Kidney (tissue), 14 donors: Measurements from ENCODE around the gene LOXL1. TPM values are rescaled to one million over a fixed set of nuclear protein-coding genes. Genes with fewer than 3 reads are reported as not detected.

ENCODE experiments used
- DNase-seq, 5 donors: peaks; one replicate each; pipeline ENCODE4 v3.0.0-alpha.2; 2013 to 2020
- FAIRE-seq: peaks from 2 replicates; lab custom pipeline; 2012; peaks lifted over from hg19 to GRCh38; lab: Jason Lieb, UNC
- H3K27ac ChIP-seq, 2 donors: one replicate each; pipeline ENCODE4 v1.7.0; 2013; ENCODE audit warnings: low read depth in 2 of 2, low read length in 2 of 2, inconsistent platforms in 1 of 2
- H3K27me3 ChIP-seq: one replicate; pipeline ENCODE4 v1.7.1; 2013; ENCODE audit warnings: low read length, inconsistent platforms; ENCODE audit not compliant: control insufficient read depth, insufficient read depth
- H3K36me3 ChIP-seq, 3 donors: one replicate each; pipeline versions ENCODE4 v1.7.0 to v1.7.1; 2013; ENCODE audit warnings: low read length in 3 of 3, control low read depth in 1 of 3, inconsistent platforms in 1 of 3; ENCODE audit not compliant: insufficient read depth in 3 of 3, control insufficient read depth in 2 of 3
- H3K4me1 ChIP-seq, 3 donors: one replicate each; pipeline versions ENCODE4 v1.7.0 to v1.7.1; 2013; ENCODE audit warnings: low read length in 3 of 3, inconsistent platforms in 1 of 3, low read depth in 1 of 3; ENCODE audit not compliant: control insufficient read depth in 2 of 3, insufficient read depth in 2 of 3
- H3K4me3 ChIP-seq, 3 donors: one replicate each; pipeline versions ENCODE4 v1.7.0 to v1.8.1; 2013; ENCODE audit warnings: low read length in 3 of 3, control low read depth in 1 of 3, inconsistent platforms in 1 of 3
- H3K9ac ChIP-seq, 3 donors: one replicate each; pipeline versions ENCODE4 v1.7.0 to v1.7.1; 2013; ENCODE audit warnings: low read length in 3 of 3, control low read depth in 1 of 3, inconsistent platforms in 1 of 3
- H3K9me3 ChIP-seq, 3 donors: one replicate each; pipeline versions ENCODE4 v1.7.0 to v1.7.1; 2013; ENCODE audit warnings: low read length in 3 of 3, control low read depth in 1 of 3, inconsistent platforms in 1 of 3; ENCODE audit not compliant: control insufficient read depth in 2 of 3, insufficient read depth in 1 of 3
- CTCF ChIP-seq: IDR thresholded peaks from 3 replicates; pipeline ENCODE4 v1.5.1; 2012; ENCODE audit warnings: mild to moderate bottlenecking, moderate library complexity, borderline replicate concordance; ENCODE audit not compliant: insufficient read depth; ENCODE audit errors: extremely low read depth
- intact Hi-C: fragments of 100-400 bp; cut with DNase I; formaldehyde crosslinking; loops from one replicate; pipeline ENCODE4 v1.11.1; 2022
- polyA plus RNA-seq: library from polyadenylated mRNA; stranded (reverse); fragments of 350-450 nt; fragmentation: Illumina TruSeq; extraction: RNeasy Lipid Tissue Mini Kit (QIAGEN cat#74804); gene quantifications from one replicate; pipeline ENCODE4 v1.2.3, GENCODE V29; 2014; ENCODE audit warnings: low read depth, low replicate concordance; ENCODE audit not compliant: insufficient read depth
- total RNA-seq: library from RNA; stranded (reverse); fragmentation: NEBNext Ultra II Directional; extraction: Animal tissue kit (Norgen Biotek cat#: 25700); gene quantifications from one replicate; pipeline ENCODE4 v1.2.1, GENCODE V29; 2021
- donor health status: control.
- donor health status: control.
- donor health status: control.
- donor health status: control.
- donor health status: control.
- donor health status: DM: yes; HTN: yes; CAD: no.
- donor health status: Normal renal cell carcinoma (clear cell type).

The LOXL1 gene
- total and polyA plus RNA-seq, 2 donors from 2014 or later = 33.2 to 35.1 TPM

- no peaks in the 10 kb centered on the region for H3K36me3 ChIP-seq
- no peaks in the 10 kb centered on the region for H3K4me1 ChIP-seq
- no peak overlapping the region for H3K4me3 ChIP-seq
- FAIRE-seq (no peak), DNase-seq (peak in 1 of 5 donors; percentile 55)
- TF ChIP-seq CTCF = no peak
- no peaks in the 10 kb centered on the region for H3K27me3 ChIP-seq
- no peak overlapping the region for H3K27ac ChIP-seq
- no peak overlapping the region for H3K9ac ChIP-seq
- intact Hi-C loops = no loop called here
- H3K9me3 ChIP-seq = peaks cover 0 to 9% (median 0%) of the 10 kb centered on the region in 3 donors
These were observed 34.6 kb upstream of the LOXL1 start for GRCh38 chr15:73891328-73892315.

GRCh38 chr15:73892446-73893226 lies 33.6 kb upstream of the LOXL1 start:
- no peak overlapping the region for H3K9ac ChIP-seq

GRCh38 chr15:73894133-73894814 lies 32.0 kb upstream of the LOXL1 start:
- no peaks in the 10 kb centered on the region for H3K27me3 ChIP-seq
- H3K36me3 ChIP-seq = no peaks in the 10 kb centered on the region
- no peak overlapping the region for H3K9ac ChIP-seq
- peaks cover 0 to 9% (median 0%) of the 10 kb centered on the region in 3 donors for H3K9me3 ChIP-seq
- no peak overlapping the region for H3K4me3 ChIP-seq
- intact Hi-C loops = no loop called here
- FAIRE-seq (no peak), DNase-seq (peak in 1 of 5 donors; percentile 53)
- no peak overlapping the region for H3K27ac ChIP-seq
- no peak for TF ChIP-seq CTCF
- peaks cover 0 to 2% (median 0%) of the 10 kb centered on the region in 3 donors for H3K4me1 ChIP-seq

More at GRCh38 chr15:73892446-73893226, 33.6 kb upstream of the LOXL1 start:
- Histone ChIP-seq H3K36me3 (no peaks in the 10 kb centered on the region), H3K4me1 (no peaks in the 10 kb centered on the region), H3K27me3 (no peaks in the 10 kb centered on the region), H3K9me3 (peaks cover 0 to 9% (median 0%) of the 10 kb centered on the region in 3 donors), H3K27ac (no peak overlapping the region), H3K4me3 (no peak overlapping the region)
- intact Hi-C loops = no loop called here
- no peak for TF ChIP-seq CTCF
- FAIRE-seq = no peak
- peak in 1 of 5 donors; percentile 49 for DNase-seq
